NCI-H1048 (cell line): ENCODE results near the gene ATG2A.
A peak's percentile ranks its signal among the peaks of the same experiment; 100 is the strongest.

Experiments used
- DNase-seq: peaks from one replicate; lab custom pipeline; 2025; lab: John Stamatoyannopoulos, UW

The ATG2A gene

GRCh38 chr11:64885367-64886286 is 31.4 kb downstream of the ATG2A start:
- no peak for DNase-seq

GRCh38 chr11:64884019-64884418 is 33.0 kb downstream of the ATG2A start:
- DNase-seq: no peak

DNA sequence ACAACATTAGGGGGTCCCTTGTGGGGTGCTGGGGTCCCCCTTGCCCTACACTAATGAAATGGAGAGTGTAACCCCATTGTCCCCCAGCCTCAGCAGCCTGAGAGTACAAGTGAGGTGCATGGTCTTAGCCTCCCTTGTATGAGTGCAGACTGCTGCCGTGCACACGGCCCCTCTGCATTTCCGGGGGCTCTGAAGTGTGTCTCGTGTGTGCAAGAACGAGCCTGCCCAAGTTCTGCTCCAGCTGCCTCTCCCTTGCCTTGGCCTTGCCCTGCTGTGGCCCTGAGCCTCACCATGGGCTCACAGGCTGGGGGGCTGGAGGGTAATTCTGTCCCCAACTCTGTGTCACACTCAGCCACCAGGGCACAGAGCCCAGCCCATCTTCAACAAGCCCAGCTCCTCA is 33.4 kb downstream of the ATG2A start:
- no peak for DNase-seq

DNA sequence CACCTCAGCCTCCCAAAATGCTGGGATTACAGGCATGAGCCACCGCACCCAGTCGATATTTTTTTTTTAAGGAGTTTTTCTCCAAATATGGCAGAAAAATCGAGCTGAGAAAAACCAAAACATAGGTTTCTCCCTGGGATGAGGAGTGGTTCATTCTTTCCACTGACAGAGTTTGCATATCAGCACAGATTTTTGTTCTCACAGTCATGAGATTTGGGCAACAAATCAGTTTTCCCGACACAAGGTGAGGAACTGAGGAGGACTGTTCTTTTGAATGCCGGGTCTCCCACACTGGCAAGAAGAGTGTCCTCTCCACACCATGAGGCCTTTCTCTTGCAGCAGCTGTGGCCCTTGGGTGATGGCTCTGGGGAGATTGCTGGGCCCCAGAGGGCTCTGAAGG is 34.8 kb downstream of the ATG2A start:
- DNase-seq: no peak

- no peak for DNase-seq
Observed at GRCh38 chr11:64881476-64881875, 35.5 kb downstream of the ATG2A start.

DNA sequence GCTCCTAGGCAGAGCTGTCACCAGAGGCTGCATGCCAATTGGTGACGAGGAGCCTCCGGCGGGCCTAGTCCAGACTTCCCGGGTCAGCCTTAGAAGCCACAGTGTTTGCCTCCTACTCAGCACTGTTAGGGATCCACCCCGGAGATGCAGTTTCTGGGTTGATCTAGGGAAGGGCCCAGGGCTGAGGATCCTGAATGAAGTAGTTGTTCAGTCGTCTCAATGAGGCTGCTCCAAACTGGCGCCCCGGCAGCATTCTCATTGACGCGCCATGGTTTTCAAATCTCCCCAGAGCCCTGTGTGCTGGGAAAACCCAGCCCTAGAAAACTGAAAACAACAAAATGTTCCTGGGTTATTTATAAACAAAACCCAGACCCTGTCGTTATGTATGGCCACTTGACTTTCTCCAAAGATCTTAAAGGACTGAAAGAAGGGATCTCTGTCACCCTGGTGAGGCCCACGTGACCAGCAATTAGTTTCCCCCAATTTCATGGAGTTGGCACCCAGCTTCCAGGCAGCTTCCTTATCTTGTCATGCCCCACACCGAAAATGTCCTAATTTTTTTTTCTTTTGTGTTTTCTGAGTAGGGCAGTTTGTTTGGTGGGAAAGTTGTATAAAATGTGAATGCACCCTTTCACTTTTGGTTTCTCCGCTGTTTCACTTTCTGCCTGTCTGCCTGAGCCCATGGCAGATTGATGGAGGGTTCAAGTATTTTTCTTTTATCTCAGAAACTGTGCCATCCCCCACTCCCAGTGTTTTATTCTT is 36.6 kb downstream of the ATG2A start:
- DNase-seq: no peak

GRCh38 chr11:64879244-64879900 is 37.6 kb downstream of the ATG2A start:
- no peak for DNase-seq

- peak; percentile 97 for DNase-seq
Observed at GRCh38 chr11:64878494-64879243, 38.3 kb downstream of the ATG2A start, which contains the start of gene EHD1. Gene EHD1 (minus strand): TSS chr11:64878621. CDS start chr11:64878464, 157 bp downstream.

- DNase-seq: no peak
Observed at GRCh38 chr11:64878223-64878493, 38.9 kb downstream of the ATG2A start.

- no peak for DNase-seq
Observed at GRCh38 chr11:64877390-64878222, 39.4 kb downstream of the ATG2A start.

DNA sequence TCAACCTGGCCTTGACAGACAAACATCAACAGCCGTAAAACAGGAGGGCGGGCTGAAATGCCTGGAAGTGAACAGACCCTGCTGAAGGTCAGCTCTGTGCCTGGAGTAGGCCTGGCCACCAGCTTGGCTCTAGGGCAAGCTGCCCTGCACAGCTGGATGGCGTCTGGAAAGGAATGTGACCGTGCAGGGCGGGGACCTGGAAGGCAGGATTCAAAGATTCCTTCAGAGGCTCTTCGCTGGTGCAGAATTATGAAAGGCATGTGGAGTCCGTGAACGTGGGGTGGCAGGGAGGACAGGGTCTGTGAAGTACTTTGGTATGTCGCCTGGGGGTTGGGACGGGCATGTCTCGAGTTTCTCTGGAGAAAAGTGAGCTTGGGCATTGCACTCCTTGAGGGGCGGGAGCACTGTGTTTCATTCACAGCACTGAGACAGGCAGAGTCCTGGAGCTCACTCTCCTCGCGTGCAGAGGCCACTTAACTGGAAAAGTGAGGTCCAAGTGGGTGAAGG is 40.1 kb downstream of the ATG2A start:
- no peak for DNase-seq

DNA sequence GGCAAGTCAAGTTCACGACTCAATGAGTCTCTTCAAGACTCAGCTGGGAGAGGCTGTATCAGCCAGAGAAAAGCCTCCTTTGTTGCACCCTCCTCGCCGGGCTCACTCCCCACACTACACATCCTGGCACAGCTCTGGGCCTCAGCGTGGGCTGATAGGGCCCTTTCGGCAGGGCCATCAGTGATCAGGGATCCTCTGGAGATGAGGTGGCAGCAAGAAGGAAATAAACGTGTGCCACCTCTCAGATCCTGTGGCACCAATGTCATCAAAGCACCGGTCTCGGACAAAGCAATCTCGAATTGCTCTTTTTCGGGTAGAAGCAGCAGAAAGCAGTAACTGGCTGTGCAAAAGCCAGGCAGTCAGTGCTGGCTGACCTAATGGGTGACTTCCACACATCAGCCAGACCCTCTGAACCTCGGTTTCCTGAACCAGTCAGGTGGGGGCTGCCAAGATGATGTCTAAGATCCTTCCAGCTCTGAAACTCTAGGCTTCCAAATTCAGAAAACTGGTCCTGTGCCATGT is 40.7 kb downstream of the ATG2A start:
- no peak for DNase-seq

DNA sequence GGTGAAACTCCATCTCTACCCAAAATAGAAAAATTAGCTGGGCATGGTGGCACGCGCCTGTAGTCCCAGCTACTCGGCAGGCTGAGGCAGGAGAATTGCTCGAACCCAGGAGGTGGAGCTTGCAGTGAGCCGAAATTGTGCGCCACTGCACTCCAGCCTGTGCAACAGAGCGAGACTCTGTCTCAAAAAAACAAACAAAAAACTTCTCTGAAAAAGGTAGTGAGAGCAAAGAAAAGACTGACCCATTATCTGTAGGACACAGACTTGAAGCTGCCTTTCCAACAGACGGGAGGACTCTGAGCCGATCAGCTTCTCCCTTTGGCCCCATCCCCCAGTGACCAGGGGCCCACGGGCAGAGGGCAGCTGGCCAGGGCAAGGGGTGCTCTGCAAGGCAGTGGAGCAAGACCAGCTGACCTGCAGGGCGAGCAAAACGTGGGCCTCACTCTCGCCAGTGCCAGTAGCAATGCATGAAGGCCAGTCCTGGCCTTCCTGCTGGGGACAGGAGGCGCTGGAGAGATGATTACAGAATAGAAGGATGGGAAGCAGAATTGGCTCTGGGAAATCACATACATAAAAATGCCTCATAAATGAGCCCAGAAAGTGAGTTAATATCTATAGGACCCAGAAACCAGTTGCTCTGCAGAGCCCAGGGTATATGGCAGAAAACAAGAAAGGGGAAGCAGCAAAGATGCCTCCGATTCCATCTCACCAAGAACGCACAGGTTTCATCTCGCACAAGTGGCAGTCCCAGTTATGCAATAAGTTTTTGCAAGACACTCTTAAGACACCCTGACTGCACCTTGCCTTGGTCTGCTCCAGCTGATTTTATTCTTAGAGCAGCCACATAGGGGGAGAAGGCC is 41.4 kb downstream of the ATG2A start:
- DNase-seq: no peak

- DNase-seq: no peak
Observed at GRCh38 chr11:64874308-64875240, 42.4 kb downstream of the ATG2A start.

DNA sequence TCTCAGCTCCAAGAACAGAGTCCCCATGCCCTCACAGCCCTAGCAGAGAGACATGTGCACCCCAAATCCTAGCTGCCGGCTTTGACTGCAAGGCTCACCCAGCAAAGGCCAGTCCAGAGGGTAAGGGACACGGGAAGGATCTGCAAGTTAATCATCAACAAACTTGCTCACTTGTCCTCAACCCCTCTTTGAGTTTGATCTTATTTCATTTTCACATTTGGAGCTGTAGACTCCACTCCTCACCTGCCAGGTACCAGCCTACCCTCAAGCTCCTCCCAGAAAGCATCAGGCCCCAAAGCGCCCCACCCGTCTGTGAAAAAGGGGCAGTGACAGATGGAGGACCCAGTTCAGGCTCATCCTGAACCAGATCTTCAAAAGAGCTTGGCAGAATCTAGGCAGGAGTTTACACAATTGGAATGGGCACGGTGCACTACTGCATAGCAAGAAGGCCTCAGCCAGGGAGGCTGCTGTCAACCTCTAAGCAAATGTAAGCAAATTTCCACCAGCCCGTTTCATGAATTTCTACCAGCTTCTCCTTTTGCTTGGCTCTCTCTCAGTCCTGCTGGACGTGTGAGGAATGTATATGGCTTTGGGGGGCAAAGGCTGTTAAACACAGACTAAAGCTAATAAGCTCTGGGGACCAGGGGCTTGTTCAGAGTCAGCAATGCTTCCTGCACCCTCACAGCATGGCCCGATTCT is 44.1 kb downstream of the ATG2A start:
- no peak for DNase-seq

DNA sequence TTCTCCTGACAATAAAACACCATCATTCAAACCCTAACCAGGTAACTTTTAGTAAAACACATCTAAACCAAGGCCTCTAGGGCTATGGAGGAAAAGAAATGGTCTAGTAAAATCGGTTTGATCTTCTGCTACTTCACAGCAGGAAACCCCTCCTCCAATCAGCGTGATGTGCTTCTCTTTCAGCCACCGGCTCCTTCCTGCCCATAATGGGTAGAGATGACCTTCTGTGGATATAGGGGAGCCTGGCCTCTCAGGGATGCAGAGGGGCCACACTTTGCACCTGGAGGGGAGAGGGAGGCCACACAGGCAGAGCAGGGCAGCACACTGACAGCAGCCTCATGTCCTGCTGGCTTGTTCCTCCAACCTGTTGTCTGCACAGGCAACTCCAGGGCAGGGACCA is 45.5 kb downstream of the ATG2A start:
- no peak for DNase-seq

- DNase-seq: no peak
Observed at GRCh38 chr11:64870893-64871466, 46.0 kb downstream of the ATG2A start.
